Fibroblast of skin of abdomen (primary cell): ENCODE data around the gene ZNF468. TPM values are rescaled to one million over a fixed set of nuclear protein-coding genes. Genes with fewer than 3 reads are reported as not detected.
"Not testable (repeated sequence)": the region's sequence is repeated elsewhere in the genome, so short reads cannot be mapped to it uniquely, and the experiment has no call there.

Source experiments
- DNase-seq: peaks from one replicate; pipeline ENCODE4 v3.0.0-alpha.2; 2013
- polyA plus RNA-seq, 2 experiments: library from polyadenylated mRNA; unstranded; fragments of 120-200 nt; gene quantifications; one replicate each; pipeline ENCODE4 v1.2.1, GENCODE V29; 2013; ENCODE audit not compliant: insufficient read length in 2 of 2

Gene ZNF468
- 8.5 TPM for polyA plus RNA-seq (2013, experiment 1 of 2; ENCODE audit: insufficient read length)
- polyA plus RNA-seq (2013, experiment 2 of 2; ENCODE audit: insufficient read length), result 8.0 TPM

DNA sequence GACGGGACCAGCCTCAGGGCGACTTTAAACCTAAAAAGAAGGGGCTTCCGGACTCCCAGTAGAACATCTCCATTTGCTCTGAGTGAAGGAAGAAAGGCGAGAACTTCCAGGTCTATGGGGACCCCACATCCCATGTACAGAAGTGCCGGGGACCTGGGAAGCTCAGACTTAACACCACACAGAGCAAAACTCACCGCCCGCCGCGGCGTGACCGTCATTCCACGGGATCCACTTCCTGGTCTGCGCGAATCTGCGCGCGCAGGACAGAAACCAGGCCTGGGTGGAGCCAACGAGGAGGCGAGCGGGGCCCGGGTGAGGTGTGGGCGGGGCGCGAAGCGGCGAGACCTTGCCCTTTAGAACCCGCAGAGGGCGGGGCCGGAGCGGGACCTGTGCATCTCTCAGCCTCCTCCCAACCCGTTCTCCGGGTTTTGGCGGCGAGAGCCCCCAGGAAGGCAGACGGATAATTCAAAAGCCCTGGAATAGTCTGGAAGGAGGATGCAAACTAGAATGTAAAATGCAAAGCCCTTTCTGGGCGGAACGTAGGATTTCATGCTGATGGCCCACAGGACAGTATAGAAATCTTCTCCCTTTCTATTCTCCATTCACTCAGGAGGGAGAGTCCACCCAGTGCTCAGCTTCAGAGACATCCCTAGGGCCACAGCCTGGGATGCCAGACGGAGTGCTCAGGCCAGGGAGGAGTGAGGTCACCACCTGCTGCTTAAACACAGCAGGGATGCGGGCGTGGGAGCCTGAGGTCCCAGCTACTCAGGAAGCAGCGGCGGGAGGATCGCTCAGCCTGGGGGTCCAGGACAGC, at the start of gene ZNF468:
Gene ZNF468, minus strand, starts transcription at position 242 of the 814 bp plus-strand sequence. CDS start 3,347 bp downstream, outside the sequence.
- peak; percentile 65 for DNase-seq

DNA sequence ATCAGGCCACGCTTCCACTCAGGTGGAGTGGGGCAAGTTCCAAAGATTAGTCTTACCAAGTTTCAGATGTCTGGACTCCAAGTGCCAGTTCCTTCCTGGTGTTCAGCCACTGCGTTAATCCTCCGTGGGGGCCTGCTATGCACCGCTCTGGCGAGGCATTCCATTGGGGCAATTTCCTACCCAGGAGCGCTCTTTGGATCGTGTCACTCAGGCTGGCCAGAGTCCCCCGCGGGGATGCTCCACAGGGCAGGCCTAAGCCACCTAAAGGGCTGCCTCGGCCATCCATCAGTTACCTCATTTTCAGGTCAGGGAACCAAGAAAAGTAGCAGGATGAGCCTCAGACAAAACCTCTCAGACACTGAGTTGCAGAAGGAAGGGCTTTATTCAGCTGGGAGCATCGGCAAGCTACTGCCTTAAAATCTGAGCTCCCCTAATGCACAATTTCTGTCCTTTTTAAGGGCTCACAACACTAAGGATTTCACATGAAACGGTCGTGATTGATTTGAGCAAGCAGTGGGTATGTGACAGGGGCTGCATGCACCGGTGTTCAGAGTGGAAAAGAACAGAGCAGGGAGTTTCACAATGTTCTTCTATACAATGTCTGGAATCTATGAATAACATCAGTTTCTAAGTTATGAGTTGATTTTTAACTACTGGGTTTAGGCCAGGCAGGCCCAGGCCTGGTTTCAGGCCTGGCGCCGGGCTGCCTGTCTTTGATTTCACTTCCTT, 46.8 kb upstream of the ZNF468 start:
- DNase-seq, result not testable (repeated sequence)

DNA sequence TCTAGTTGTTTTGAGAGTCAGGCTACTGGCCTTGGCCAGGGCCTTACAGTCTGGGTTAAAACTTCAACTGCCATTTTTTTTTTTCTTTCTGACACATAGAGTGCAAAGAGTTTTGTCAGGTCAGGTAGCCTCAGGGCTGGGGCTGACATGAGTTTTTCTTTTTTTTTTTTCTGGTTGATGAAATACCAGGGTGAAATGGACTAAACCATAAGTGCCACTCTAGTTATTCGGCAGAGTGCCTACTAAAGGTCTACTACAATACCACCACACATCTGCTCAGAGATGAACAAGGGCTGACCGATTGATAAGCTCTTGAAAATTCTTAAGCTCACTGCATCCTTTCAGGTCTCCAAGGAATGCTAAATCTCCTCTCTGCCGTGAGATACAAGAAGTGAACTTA, 44.4 kb upstream of the ZNF468 start:
- no peak for DNase-seq

DNA sequence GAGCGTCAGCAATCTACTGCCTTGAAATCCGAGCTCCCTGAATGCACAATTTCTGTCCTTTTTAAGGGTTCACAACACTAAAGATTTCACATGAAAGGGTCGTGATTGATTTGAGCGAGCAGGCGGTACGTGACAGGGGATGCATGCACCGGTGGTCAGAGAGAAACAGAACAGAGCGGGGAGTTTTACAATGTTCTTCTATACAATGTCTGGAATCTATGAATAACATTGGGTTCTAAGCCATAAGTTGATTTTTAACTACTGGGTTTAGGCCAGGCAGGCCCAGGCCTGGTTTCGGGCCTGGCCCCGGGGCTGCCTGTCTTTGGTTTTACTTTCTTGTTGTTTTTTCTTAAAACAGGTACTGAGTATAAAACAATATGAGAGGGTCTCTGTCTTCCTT, 41.2 kb upstream of the ZNF468 start:
- not testable (repeated sequence) for DNase-seq

DNA sequence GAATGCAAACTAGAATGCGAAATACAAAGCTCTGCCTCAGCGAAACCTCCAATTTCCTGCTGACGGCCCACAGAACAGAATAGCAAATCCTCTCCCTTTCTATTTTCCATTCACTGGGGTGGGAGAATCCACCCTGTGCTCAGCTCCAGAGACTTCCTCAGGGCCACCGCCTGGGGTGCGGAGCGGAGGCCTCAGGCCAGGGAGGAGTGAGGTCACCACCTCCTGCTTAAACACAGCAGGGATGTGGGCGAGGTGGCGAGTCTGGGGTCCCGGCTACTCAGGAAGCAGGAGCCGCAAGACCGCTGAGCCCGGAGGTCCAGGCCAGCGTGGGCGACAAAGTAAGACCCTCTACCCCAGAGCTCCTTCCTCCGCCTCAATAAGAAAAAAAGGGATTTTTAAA, 40.7 kb upstream of the ZNF468 start:
- no peak for DNase-seq

DNA sequence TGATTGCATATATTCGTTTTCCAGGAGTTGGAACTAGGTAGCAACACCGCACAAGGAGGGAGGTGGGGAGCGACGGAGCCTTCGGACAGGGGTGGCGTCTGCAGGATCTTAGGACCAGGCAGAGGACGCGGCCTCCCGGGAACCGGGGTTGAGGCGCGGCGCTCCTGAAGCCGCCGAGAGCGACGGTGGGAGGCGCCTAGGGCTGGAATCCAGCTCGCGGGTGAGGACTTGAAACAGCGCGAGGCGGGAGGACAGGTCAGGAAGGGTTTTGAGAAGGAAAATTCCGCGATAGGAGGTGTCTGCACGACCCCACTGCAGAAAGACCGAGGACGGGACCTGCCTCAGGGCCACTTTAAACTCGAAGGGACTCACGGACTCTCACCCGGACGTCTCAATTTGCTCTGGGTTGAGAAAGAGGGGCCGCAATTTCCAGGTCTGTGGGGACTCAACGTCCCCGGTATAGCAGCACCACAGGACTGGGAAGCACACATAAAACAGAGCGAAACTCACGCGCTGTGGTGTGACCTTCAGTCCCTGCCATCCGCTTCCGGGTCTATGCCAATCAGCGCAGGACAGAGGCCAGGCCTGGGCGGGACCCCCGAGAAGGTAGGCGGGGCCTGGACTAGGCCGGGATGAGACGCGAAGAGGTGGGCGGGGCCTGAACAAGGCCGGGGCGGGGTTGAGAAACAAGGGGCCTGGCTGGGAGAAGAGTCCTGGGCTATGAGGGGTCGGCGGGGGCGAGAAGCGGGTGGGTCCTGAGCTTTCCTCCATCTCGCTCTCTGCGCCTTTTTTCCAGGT, 39.9 kb upstream of the ZNF468 start, which contains the start of gene ZNF320:
Gene ZNF320, minus strand, starts transcription at position 498 of the 798 bp plus-strand sequence. CDS start 7,380 bp downstream, outside the sequence.
- peak; percentile 92 for DNase-seq

DNA sequence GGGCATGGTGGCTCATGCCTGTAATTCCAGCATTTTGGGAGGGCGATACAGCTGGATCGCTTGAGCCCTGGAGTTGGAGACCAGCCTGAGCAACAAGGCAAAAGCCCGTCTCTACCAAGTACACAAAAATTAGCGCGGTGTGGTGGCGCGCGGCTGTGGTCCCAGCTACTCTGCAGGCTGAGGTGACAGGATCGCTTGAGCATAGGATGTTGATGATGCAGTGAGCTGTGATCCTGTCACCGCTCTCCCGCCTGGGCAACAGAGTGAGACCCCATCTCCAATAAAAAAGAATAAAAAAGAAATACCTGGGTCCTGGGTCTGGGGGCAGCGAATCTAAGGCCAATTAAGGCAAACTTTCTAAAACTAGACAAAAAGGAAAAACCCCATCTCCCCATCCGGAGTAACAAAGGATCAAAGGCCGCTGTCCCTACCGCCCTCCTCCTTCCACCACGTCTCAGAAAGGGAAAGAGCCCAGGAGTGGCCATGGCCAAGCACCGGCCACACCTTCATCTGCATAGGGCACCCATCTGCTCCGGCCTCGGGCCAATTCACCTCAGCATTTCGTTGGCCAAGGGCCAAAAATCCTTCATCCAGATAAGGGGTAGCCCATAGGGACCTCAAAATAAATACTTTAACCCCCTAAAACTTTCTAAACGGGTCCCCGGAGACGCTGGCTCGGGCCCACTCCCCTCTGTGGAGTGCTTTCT, 39.2 kb upstream of the ZNF468 start:
- peak; percentile 3 for DNase-seq

DNA sequence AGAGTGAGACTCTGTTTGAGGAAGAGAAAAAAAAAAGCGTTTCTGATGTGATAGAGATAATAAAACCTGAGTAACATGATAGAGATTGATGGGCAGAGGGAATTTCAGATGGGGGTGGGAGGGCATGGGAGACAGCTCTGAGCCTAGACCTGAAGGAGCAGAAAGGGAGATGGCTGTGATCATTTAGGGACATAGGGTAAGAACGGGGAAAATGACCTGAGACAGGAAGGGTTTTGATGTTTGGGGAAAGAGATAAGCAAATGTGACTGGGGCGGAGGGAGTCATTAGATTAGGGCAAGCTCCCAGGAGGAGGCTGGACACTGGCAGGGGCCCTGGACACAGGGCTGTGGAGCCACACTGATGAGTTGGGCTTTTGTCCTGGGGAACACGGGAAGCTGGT, 33.9 kb upstream of the ZNF468 start:
- no peak for DNase-seq

DNA sequence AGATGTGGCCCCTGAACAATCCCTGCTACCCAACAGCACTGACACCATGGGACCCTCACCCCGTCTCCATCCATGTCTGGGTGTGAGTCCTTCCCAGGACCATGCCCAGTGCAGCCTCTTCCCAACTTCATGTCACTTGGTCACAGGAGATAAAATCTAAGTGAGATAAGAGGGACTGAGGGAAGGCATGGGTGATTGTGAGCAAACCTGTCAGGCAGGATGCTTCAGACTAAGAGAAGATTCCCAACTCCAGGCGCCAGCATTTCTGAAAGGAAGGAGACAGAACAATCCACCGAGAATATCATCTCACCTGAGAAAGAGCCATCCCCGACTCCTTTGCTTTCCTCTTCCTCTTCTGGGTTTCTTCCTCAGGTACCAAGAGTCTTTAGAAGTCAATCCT, 32.5 kb upstream of the ZNF468 start:
- DNase-seq, result no peak

DNA sequence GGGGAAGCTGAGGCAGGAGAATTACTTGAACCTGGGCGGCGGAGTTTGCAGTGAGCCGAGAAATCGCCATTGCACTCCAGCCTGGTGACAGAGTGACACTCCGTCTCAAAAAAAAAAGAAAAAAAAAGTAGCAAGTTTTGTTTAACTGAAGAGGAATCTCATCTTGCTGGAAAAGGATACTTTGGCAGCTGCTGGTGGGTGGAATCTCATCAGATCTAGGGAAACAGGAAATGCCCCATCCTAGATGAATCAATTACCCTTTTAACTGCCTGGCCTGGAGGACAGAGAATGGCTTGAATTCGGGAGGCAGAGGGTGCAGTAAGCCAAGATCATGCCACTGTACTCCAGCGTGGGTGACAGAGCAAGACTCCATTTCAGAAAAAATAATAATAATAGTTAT, 31.7 kb upstream of the ZNF468 start:
- no peak for DNase-seq

DNA sequence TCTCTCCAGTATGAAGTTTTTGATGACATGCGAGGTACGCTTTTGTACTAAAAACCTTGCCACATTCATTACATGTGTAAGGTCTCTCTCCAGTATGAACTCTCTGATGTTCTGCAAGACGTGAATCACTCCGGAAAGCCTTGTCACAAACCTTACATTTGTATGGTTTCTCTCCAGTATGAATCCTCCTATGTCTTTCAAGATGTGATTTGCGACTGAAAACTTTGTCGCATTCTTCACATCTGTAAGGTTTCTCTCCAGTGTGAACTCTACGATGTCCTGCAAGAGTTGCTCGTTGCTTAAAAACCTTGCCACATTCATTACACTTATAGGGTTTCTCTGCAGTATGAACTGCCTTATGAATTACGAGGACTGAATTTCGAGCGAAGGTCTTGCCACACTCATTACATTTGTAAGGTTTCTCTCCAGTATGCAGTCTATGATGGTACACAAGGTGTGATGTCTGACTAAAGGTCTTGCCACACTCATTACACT, 23.5 kb upstream of the ZNF468 start:
- no peak for DNase-seq

DNA sequence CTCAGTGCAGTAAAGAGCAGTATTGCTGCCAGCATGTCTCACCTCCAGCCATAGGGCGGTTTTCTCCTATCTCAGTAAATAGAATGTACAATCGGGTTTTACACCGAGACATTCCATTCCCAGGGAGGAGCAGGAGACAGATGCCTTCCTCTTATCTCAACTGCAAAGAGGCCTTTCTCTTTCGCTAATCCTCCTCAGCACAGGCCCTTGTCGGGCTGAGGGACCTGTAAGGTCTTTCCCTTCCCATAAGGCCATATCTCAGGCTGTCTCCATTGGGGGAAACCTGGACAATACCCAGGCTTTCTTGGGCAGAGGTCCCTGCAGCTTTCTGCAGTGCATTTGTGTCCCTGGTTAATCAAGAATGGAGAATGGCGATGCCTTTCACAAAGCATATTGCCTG, 15.6 kb upstream of the ZNF468 start:
- not testable (repeated sequence) for DNase-seq

DNA sequence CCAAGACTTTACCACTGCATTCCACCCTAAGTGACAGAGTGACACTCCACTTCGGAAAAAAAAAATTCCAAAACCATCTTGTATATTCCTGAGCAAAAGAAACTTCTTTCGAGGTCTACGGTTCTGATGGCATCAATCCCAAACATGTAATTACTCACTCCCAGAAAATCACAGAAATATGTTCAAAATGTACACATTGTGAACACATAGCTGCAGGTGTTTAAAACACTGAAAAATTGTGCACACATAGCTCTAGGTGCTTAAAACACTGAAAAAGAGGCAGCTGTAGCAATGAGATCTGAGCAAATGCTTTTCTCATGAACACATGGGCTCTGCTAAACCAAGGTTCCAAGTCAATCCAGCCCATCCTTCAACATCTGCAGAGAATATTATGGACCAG, 14.0 kb upstream of the ZNF468 start:
- no peak for DNase-seq

DNA sequence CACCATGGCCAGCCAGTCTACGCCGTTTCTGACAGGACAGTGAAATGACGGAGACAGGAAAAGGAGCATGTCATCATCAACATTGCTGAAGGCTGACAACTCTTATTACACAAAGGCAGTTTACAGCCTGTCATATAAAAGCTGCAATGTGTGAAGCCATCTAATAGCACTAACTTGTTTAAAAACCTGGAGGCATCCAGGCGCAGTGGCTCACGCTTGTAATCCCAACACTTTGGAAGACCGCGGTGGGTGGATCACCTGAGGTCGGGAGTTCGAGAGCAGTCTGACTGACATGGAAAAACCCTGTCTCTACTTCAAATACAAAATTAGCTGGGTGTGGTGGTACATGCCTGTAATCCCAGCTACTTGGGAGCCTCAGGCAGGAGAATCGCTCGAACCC, 10.6 kb upstream of the ZNF468 start:
- DNase-seq, result not testable (repeated sequence)

DNA sequence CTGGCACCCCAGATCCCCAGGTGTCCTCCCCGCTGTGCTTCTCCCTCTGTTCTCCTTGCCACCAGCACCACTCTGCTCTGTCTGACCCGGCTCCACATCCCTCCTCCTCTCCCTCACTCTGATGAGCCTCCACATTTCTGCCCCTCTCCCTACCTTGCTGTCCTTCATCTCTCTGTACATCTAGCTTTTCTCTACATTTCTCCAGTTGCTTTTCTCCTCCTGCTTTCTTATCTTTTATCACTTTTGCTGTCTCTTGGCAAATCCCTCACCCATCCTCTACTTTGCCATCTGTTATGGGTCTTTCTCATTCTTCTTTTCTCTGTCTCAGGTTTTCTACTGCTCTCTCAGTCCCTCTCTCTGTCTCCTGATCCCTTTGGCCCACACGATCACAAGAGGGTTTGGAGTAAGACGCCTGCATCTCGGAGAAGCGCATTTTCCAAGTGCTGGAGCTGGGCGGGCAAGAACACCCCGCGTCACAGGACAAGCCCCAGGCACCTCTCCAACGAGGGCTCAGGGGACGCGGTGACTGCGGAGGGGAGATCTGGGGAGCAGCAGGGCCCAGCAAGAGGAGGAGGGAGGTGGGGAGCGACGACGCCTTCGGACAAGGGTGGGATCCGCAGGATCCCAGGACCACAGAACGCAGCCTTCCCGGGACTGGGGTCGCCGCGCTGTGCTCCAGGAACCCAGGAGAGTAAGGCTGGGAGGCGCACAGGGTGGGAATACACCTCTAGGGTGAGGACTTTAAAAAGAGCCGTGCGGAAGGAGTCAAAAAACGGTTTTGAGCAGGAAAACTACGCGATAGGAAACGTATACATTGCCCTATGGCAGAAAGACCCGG, 660 bp downstream of the ZNF468 start:
- DNase-seq, result peak; percentile 7

DNA sequence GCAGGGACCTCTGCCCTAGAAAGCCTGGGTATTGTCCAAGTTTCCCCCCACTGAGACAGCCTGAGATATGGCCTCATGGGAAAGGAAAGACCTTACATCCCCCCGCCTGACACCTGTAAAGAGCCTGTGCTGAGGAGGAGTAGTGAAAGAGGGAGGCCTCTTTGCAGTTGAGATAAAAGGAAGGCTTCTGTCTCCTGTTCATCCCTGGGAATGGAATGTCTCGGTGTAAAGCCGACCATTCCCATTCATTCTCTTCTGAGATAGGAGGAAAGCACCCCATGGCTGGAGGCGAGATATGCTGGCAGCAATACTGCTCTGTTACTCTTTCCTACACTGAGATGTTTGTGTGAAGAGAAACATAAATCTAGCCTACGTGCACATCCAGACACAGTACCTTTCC, 10.1 kb downstream of the ZNF468 start:
- DNase-seq, result not testable (repeated sequence)

DNA sequence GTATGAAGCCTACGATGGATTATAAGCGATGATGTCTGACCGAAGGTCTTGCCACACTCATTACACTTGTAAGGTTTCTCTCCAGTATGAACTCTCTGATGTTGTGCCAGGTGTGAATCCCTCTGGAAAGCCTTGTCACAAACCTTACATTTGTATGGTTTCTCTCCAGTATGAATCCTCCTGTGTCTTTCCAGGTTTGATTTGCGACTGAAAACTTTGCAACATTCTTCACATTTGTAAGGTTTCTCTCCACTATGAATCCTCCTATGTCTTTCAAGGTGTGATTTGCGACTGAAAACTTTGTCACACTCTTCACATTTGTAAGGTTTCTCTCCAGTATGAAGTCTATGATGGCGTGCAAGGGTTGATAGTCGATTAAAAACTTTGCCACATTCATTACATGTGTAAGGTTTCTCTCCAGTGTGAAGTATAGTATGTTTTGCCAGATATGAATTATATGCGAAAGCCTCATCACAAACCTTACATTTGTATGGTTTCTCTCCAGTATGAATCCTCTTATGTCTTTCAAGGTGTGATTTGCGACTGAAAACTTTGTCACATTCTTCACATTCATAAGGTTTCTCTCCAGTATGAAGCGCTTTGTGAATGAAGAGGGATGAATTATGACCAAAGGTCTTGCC, 16.5 kb downstream of the ZNF468 start:
- DNase-seq, result not testable (repeated sequence)

DNA sequence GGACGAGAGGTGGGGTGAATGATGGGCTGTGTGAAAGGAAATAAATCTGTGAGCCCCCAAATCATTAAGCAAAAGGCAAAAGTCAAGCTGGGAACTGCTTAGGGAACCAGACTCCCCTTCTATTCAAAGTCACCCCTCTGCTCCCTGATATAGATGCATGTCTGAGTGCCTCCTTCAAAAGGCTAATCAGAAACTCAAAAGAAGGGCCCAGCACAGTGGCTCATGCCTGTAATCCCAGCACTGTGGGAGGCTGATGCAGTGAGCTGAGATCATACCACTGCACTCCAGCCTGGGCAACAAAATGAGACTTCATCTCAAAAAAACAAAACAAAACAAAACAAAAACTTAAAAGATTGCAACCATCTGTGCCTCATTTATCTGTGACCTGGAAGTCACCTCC, 23.1 kb downstream of the ZNF468 start:
- DNase-seq, result not testable (repeated sequence)

DNA sequence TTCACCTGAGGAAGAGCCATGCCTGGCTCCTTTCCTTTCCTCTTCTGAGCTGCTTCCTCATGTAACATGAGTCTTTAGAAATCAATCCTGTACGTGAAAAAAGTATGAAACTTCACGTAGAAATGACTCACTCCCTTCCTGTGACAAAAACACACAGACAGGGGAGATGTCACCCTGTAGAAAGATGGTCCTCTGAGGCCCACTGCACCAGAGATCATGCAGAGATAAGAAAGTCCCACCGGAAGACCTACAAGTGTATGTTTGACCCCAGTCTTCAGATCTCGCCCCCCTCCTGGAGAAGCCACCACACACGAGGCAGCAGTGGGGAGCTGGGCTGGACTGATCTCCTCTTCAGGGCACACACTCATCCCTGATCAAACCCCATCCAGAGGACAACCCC, 23.9 kb downstream of the ZNF468 start:
- not testable (repeated sequence) for DNase-seq

DNA sequence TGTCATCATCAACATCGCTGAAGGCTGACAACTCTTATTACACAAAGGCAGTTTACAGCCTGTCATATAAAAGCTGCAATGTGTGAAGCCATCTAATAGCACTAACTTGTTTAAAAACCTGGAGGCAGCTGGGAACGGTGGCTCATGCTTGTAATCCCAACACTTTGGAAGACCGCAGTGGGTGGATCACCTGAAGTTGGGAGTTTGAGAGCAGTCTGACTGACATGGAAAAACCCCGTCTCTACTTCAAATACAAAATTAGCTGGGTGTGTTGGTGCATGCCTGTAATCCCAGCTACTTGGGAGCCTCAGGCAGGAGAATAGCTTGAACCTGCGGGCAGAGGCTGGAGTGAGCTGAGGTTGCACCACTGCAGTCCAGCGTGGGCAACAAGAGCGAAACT, 27.6 kb downstream of the ZNF468 start:
- not testable (repeated sequence) for DNase-seq
